Progenitor cell of endocrine pancreas (in vitro differentiated cells): ENCODE data around the gene HNRNPH2. TPM values are rescaled to one million over a fixed set of nuclear protein-coding genes. Genes with fewer than 3 reads are reported as not detected.

Source experiments
- DNase-seq: peaks from one replicate; pipeline ENCODE4 v3.0.0; 2021; ENCODE audit warnings: low spot score; ENCODE audit not compliant: unreplicated experiment
- H3K27ac Mint-ChIP-seq: 2 replicates; pipeline ENCODE4 v1.8.0; 2021; ENCODE audit warnings: mild to moderate bottlenecking, moderate library complexity, mixed read lengths
- H3K27me3 Mint-ChIP-seq: 2 replicates; pipeline ENCODE4 v1.8.0; 2021; ENCODE audit warnings: mixed read lengths
- H3K36me3 Mint-ChIP-seq: 2 replicates; pipeline ENCODE4 v1.8.0; 2022; ENCODE audit warnings: mixed read lengths; ENCODE audit not compliant: insufficient read depth
- H3K4me1 Mint-ChIP-seq: 2 replicates; pipeline ENCODE4 v1.8.0; 2021; ENCODE audit warnings: low read depth, mixed read lengths
- H3K4me3 Mint-ChIP-seq: 2 replicates; pipeline ENCODE4 v1.8.0; 2021; ENCODE audit warnings: low read depth, mild to moderate bottlenecking, moderate library complexity, mixed read lengths
- H3K9me3 Mint-ChIP-seq: 2 replicates; pipeline ENCODE4 v1.8.0; 2021; ENCODE audit warnings: low read depth, mixed read lengths
- total RNA-seq: library from RNA; stranded (reverse); gene quantifications from 2 replicates; pipeline ENCODE4 v1.2.1, GENCODE V29; 2021
- TF ChIP-seq, protein P1 (sequence below): fragments of 200-600 bp; sonication (generic); IDR thresholded peaks from one replicate; pipeline ENCODE4 v1.5.0; 2021; ENCODE audit warnings: antibody characterized with exemption, mild to moderate bottlenecking; ENCODE audit not compliant: unreplicated experiment

Gene HNRNPH2
- total RNA-seq, 1 donor from 2014 or later, result 72.4 TPM

DNA sequence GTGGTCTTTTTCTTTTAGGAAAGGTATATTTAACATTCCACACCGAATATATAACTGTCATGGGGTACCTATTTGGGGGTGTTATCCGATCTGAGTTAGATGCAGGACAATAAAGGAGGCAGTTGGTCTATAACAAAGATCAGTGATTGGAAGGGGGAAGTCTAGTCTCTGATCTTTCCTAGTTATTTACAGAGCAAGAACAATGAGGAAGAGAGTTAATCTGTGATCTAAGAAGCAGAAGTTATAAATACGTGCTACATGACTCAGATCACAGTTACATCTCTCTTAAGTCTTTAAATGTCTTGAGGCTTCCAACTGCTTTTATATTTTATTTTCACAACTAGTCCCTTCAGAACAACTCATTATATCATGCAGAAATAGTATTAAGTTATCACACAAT, 44.0 kb downstream of the HNRNPH2 start:
- TF ChIP-seq, protein P1, sequence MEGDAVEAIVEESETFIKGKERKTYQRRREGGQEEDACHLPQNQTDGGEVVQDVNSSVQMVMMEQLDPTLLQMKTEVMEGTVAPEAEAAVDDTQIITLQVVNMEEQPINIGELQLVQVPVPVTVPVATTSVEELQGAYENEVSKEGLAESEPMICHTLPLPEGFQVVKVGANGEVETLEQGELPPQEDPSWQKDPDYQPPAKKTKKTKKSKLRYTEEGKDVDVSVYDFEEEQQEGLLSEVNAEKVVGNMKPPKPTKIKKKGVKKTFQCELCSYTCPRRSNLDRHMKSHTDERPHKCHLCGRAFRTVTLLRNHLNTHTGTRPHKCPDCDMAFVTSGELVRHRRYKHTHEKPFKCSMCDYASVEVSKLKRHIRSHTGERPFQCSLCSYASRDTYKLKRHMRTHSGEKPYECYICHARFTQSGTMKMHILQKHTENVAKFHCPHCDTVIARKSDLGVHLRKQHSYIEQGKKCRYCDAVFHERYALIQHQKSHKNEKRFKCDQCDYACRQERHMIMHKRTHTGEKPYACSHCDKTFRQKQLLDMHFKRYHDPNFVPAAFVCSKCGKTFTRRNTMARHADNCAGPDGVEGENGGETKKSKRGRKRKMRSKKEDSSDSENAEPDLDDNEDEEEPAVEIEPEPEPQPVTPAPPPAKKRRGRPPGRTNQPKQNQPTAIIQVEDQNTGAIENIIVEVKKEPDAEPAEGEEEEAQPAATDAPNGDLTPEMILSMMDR, result no peak
- H3K4me3 Mint-ChIP-seq, result no peak overlapping the region
- H3K27ac Mint-ChIP-seq, result no peak overlapping the region
- H3K36me3 Mint-ChIP-seq, result peaks cover 18% of the 10 kb centered on the region
- H3K27me3 Mint-ChIP-seq, result no peaks in the 10 kb centered on the region
- H3K4me1 Mint-ChIP-seq, result no peaks in the 10 kb centered on the region
- DNase-seq, result no peak
- peaks cover 29% of the 10 kb centered on the region for H3K9me3 Mint-ChIP-seq

DNA sequence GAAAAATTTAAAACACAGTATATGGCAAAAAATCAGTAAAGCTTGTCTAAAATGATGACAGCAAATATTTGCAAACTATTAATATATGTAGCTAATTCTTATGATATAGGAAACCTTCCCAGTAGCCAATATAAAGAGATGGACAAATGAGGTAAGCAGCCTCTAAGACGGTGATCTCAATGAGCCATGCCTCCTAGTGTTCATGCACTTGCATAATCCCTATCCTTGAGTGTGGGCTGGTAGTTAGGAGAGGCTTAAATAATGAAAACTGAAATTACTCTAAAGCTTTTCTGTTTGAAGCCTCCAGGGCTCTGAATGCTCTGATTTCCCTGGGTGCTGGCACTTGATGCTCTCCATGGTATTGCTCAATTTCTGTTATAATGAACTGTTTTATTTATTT, 52.6 kb downstream of the HNRNPH2 start:
- H3K36me3 Mint-ChIP-seq, result peaks cover 20% of the 10 kb centered on the region

DNA sequence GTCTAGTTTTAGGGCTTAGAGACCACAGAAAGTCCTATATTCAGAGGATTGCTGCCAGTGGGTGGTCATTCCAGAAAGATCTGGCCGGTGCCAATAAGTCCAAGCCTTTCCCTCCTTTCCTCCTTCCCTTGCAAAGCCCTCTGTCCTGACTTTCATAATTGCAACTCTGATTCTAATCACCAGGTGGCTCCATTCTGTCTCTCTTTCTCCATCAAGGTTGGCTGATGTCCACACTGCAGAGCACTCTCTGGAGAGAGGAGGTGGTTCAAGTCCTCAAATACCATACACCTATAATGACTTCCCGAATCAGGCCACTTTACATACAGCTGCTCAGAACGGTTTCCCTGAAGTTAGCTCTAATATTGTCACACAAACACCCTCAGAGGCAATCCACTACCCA, 54.9 kb downstream of the HNRNPH2 start:
- TF ChIP-seq, protein P1, result peak; percentile 9
- H3K4me1 Mint-ChIP-seq, result no peaks in the 10 kb centered on the region
- H3K9me3 Mint-ChIP-seq, result peaks cover 26% of the 10 kb centered on the region
- H3K27ac Mint-ChIP-seq, result no peak overlapping the region
- DNase-seq, result no peak
- no peak overlapping the region for H3K4me3 Mint-ChIP-seq
- peaks cover 24% of the 10 kb centered on the region for H3K36me3 Mint-ChIP-seq
- no peaks in the 10 kb centered on the region for H3K27me3 Mint-ChIP-seq

More for the DNA sequence above, 52.6 kb downstream of the HNRNPH2 start:
- TF ChIP-seq, protein P1, result no peak
- Mint-ChIP-seq H3K27ac (no peak overlapping the region), H3K9me3 (peaks cover 16% of the 10 kb centered on the region), H3K4me3 (no peak overlapping the region), H3K4me1 (no peaks in the 10 kb centered on the region), H3K27me3 (no peaks in the 10 kb centered on the region)
- no peak for DNase-seq

Other genes with a start within 250 kb of the HNRNPH2 start
- gene DRP2, start 188.4 kb upstream of the HNRNPH2 start, total RNA-seq, result 0.29 and 0.44 TPM in 2 replicates
- gene TAF7L, start 116.9 kb upstream of the HNRNPH2 start, total RNA-seq, result 0.13 and 0.26 TPM in 2 replicates
- gene TIMM8A, start 59.5 kb upstream of the HNRNPH2 start, total RNA-seq, result 15.7 and 16.5 TPM in 2 replicates
- not detected in 2 replicates for gene BTK, start 22.0 kb upstream of the HNRNPH2 start, total RNA-seq
- gene RPL36A, start 17.2 kb upstream of the HNRNPH2 start, total RNA-seq, result 306 and 310 TPM in 2 replicates
- gene GLA, start 297 bp upstream of the HNRNPH2 start, total RNA-seq, result 35.9 and 36.7 TPM in 2 replicates
- gene ARMCX4, start 77.2 kb downstream of the HNRNPH2 start, total RNA-seq, result 19.7 and 21.9 TPM in 2 replicates
- 29.6 and 31.6 TPM in 2 replicates for gene ARMCX1, start 142.3 kb downstream of the HNRNPH2 start, total RNA-seq
- gene ARMCX6, start 209.8 kb downstream of the HNRNPH2 start, total RNA-seq, result 77.1 and 84.0 TPM in 2 replicates
- 64.7 and 70.4 TPM in 2 replicates for gene ARMCX3, start 214.9 kb downstream of the HNRNPH2 start, total RNA-seq